ENCODE measurements around the gene ATOH8. TPM values are rescaled to one million over a fixed set of nuclear protein-coding genes. Genes with fewer than 3 reads are reported as not detected.

Gene ATOH8
- total and polyA plus RNA-seq, 2 donors (not counting 3 experiments of a cell fraction or from before 2014, with no cell fraction given), result 10.3 to 12.8 TPM

GRCh38 chr2:85760371-85760770 is 6.6 kb downstream of the ATOH8 start:
- no peaks in the 10 kb centered on the region for H3K9me3 ChIP-seq (replicated peaks; ENCODE audit: control insufficient read depth, insufficient read depth, low read length)
- H3K4me1 ChIP-seq (ENCODE audit: control insufficient read depth, extremely low read depth, insufficient read depth, low read length), result peaks cover 19% of the 10 kb centered on the region
- intact Hi-C loops (cut with micrococcal nuclease), result no loop called here
- H3K36me3 ChIP-seq (ENCODE audit: control insufficient read depth in 2 of 2, extremely low read depth in 1 of 2, insufficient read depth in 2 of 2, low read length in 2 of 2), result no peaks in the 10 kb centered on the region
- dilution Hi-C loops (cut with MboI; ENCODE audit: extremely low pct_ligation_motif_present, low sequenced_read_pairs), result no loop called here
- no peak overlapping the region for H2AFZ ChIP-seq (ENCODE audit: low read depth, low read length)
- TF ChIP-seq MAX (IDR thresholded peaks at IDR 0.05; ENCODE audit: insufficient read depth, insufficient read length) (no peak), GATA2 (IDR thresholded peaks at IDR 0.05; ENCODE audit: insufficient read depth, insufficient read length, low read depth, low read length) (no peak), MYC (IDR thresholded peaks at IDR 0.05; ENCODE audit: low read depth, low read length) (no peak), FOS (IDR thresholded peaks at IDR 0.05; ENCODE audit: borderline replicate concordance, insufficient read depth, low read length) (no peak), JUN (IDR thresholded peaks at IDR 0.05; ENCODE audit: borderline replicate concordance, insufficient read depth, insufficient read length, low read depth) (no peak)
- peaks cover 14% of the 10 kb centered on the region for H3K79me2 ChIP-seq (ENCODE audit: control insufficient read depth, insufficient read depth, low read length)
- H4K20me1 ChIP-seq (replicated peaks; ENCODE audit: control insufficient read depth, extremely low read depth, insufficient read depth, low read length), result no peaks in the 10 kb centered on the region
- no peak overlapping the region for H3K9ac ChIP-seq (replicated peaks; ENCODE audit: extremely low read depth, insufficient read depth, low read length)
- H3K4me2 ChIP-seq (ENCODE audit: insufficient read depth, low read length), result no peak overlapping the region
- H3K4me3 ChIP-seq (replicated peaks in 1 of 3; ENCODE audit: insufficient read depth in 1 of 3, low read depth in 1 of 3, low read length in 3 of 3), result no peak overlapping the region
- no TSS peak for BruUV-seq (replicated peaks)
- peak; percentile 38 for DNase-seq (ENCODE audit: low read depth, low spot score)
- ChIA-PET CTCF (interaction anchor here (0.8 to 3.3 kb wide), 10 partner anchors 10 to 67 kb away, joined by 3 to 34 read pairs (median 6); no protein-coding TSS in a partner anchor), POLR2A (interaction anchor here (0.6 to 2.7 kb wide), 2 partner anchors 12 to 18 kb away, joined by 3 to 10 read pairs; no protein-coding TSS in a partner anchor)
- H3K27me3 ChIP-seq (ENCODE audit: control insufficient read depth in 2 of 2, insufficient read depth in 2 of 2, low read length in 2 of 2), result no peaks in the 10 kb centered on the region
- no peaks in the 10 kb centered on the region for H3K9me1 ChIP-seq (replicated peaks; ENCODE audit: control insufficient read depth, extremely low read depth, insufficient read depth, low read length)
- no peak overlapping the region for H3K27ac ChIP-seq (ENCODE audit: insufficient read depth, low read depth, low read length)
- FAIRE-seq, result peak; percentile 31

- H3K9ac ChIP-seq (replicated peaks; ENCODE audit: extremely low read depth, insufficient read depth, low read length), result no peak overlapping the region
- no peak overlapping the region for H3K27ac ChIP-seq (ENCODE audit: insufficient read depth, low read depth, low read length)
- BruUV-seq (replicated peaks), result no TSS peak
- CTCF ChIA-PET, result interaction anchor here (0.8 to 3.3 kb wide), 10 partner anchors 10 to 67 kb away, joined by 3 to 34 read pairs (median 6); no protein-coding TSS in a partner anchor
- H3K9me1 ChIP-seq (replicated peaks; ENCODE audit: control insufficient read depth, extremely low read depth, insufficient read depth, low read length), result no peaks in the 10 kb centered on the region
- peaks cover 21% of the 10 kb centered on the region for H3K4me1 ChIP-seq (ENCODE audit: control insufficient read depth, extremely low read depth, insufficient read depth, low read length)
- H4K20me1 ChIP-seq (replicated peaks; ENCODE audit: control insufficient read depth, extremely low read depth, insufficient read depth, low read length), result no peaks in the 10 kb centered on the region
- no peaks in the 10 kb centered on the region for H3K27me3 ChIP-seq (ENCODE audit: control insufficient read depth in 2 of 2, insufficient read depth in 2 of 2, low read length in 2 of 2)
- H3K79me2 ChIP-seq (ENCODE audit: control insufficient read depth, insufficient read depth, low read length), result peaks cover 9% of the 10 kb centered on the region
- no peaks in the 10 kb centered on the region for H3K9me3 ChIP-seq (replicated peaks; ENCODE audit: control insufficient read depth, insufficient read depth, low read length)
- no peak overlapping the region for H3K4me2 ChIP-seq (ENCODE audit: insufficient read depth, low read length)
- FAIRE-seq, result no peak
- H3K36me3 ChIP-seq (ENCODE audit: control insufficient read depth in 2 of 2, extremely low read depth in 1 of 2, insufficient read depth in 2 of 2, low read length in 2 of 2), result no peaks in the 10 kb centered on the region
- intact Hi-C loops (cut with micrococcal nuclease), result no loop called here
- dilution Hi-C loops (cut with MboI; ENCODE audit: extremely low pct_ligation_motif_present, low sequenced_read_pairs), result no loop called here
- TF ChIP-seq MYC (IDR thresholded peaks at IDR 0.05; ENCODE audit: low read depth, low read length), result no peak
- H3K4me3 ChIP-seq (replicated peaks in 1 of 3; ENCODE audit: insufficient read depth in 1 of 3, low read depth in 1 of 3, low read length in 3 of 3), result no peak overlapping the region
- H2AFZ ChIP-seq (ENCODE audit: low read depth, low read length), result no peak overlapping the region
- POLR2A ChIA-PET, result interaction anchor here (0.6 to 2.7 kb wide), 2 partner anchors 11 to 18 kb away, joined by 3 to 10 read pairs; no protein-coding TSS in a partner anchor
- DNase-seq (ENCODE audit: low read depth, low spot score), result no peak
These were observed 7.1 kb downstream of the ATOH8 start for GRCh38 chr2:85760872-85761271.

All from endothelial cell of umbilical vein (primary cell).